GM21717 (cell line): ENCODE results near the gene SEMA7A.

Source experiments
- ATAC-seq: cut with Tn5 transposase; IDR thresholded peaks from one replicate; pipeline ENCODE4 v1.9.1; 2021; ENCODE audit warnings: mild to moderate bottlenecking, moderate library complexity; ENCODE audit not compliant: unreplicated experiment

Gene SEMA7A

DNA sequence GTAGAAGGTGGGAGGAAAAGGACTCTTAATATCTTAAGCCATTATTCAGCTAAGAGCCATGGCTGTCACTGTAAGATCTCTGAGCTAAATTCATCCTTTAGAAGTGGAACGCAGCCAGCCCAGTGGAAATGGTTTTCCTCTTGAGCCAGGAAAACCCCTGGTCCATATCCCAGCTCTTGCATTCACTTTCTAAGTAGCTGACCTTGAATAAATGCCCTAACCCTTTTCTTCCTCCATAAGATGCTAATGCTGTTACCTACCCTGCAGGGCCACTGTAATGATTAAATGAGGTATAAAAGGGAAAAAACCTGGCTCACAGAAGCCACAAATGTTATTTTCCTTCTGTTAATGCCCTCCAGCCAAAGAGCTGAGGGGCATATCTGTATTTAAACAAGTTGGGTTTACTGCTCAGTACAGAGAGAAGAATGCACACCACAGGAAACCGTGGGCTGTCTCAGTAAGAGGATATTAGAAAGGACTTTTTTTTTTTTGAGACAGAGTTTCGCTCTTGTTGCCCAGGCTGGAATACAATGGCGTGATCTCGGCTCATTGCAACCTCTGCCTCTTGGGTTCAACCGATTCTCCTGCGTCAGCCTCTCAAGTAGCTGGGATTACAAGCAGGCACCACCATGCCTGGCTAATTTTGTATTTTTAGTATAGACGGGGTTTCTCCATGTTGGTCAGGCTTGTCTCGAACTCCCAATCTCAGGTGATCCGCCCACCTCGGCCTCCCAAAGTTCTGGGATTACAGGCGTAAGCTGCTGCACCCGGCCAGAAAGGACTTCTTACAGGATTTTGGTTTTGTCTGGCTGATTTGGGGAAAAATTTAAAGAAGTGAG is 20.4 kb upstream of the SEMA7A start:
- no peak for ATAC-seq

DNA sequence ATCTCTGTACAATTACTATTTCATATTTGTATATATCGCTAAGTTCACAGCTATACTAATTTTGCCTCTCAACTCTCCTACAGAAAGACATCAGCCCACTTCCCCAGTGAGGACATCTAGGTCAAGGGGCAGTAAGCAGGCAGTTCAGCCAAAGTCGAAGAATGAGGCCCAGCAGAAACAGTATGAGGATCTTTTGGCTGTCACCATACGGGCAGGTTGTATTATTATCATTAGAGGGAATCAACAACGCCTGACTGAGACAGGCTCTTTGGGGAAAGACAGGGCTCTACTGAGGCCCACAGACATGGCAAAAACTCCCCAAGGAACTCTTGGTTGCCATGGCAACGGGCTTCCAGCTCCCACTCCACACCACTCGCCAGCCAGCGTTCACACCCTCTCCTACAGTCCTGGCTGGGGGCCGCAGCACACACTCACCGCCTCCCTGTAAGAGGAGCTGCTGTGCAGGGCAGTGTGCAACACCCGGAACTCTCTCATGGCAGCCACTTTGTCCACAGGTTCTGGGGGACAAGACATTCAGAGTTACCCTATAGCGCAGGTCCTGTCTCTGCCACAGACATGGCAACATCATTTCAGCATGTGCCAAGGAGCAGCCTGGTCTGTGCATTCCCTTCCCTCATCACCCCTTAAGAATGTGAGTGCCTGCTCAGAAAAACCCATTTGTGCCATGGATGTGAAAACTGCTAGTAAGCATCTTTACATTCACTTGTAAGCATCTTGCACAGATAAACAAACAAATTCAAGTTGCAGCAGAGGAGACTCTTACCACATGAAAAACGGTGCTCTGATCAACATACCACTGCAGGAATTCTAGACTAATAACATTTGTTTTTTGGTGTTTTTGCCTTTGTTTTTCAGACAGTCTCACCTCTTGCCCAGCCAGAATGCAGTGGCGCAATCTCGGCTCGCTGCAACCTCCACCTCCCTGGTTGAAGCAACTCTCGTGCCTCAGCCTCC is 18.4 kb upstream of the SEMA7A start:
- no peak for ATAC-seq

DNA sequence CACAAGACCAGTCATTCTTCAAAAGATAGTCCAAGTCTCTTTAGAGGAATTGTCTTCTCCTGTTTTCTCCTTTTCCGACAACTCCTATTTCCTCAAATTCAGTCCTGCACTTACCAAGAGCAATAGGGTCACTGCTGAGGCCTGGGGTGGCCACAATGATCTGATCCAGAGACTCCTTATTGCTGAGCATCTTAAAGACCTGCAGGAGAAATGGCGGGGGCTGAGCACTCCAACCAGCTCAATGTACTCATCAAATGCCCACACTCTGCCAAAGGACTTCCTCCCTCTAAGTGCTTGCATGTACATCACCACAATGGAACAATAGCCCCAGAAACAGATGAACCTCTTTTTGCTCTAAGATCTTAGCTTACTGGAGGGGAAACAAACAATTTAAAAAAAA is 17.6 kb upstream of the SEMA7A start:
- no peak for ATAC-seq

DNA sequence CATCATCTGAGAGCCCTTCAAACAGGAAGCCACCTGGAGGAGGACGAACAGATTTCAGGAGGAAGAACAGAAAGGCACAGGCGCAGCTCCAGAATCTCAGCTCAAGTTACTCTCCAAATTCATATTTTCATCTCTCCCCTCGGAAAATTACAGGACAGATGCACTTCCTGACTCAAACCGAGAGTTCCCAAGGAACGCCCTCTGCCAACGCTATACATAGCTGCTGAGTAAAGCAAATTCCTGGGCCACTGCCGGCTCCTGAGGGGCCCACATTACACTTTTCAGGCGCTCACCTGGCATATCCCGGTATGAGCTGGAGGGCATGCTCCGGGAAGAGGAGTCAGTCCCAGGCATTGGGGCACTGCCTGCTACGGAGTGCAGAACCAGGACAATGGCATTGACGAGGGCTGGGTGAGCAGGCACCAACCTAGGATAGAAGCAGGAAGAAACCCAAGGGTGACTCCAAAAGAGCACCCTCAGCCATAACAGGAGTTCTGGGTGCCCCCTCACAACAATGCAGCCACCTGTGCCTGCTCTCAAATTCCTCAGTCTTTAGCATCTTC is 16.0 kb upstream of the SEMA7A start:
- ATAC-seq = no peak

DNA sequence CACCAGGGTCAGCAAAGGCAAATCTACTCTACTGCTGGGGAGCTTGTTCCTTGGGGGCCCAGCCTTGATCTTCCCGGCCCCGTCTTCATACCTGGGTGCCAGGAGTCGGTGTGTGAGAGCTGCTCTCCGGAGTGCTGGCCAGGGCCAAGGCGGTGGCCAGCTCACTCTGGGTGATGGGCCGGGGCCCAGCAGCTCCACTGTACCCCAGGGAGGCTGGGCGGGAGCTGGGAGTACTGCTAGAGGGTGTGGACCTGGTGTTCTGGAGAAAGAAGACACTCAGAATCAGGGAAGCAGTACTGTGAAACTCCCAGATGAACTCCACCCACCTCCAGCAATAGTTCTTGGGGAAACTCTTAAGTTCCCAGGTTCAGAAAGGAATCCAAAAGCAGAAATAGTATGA is 15.3 kb upstream of the SEMA7A start:
- no peak for ATAC-seq

DNA sequence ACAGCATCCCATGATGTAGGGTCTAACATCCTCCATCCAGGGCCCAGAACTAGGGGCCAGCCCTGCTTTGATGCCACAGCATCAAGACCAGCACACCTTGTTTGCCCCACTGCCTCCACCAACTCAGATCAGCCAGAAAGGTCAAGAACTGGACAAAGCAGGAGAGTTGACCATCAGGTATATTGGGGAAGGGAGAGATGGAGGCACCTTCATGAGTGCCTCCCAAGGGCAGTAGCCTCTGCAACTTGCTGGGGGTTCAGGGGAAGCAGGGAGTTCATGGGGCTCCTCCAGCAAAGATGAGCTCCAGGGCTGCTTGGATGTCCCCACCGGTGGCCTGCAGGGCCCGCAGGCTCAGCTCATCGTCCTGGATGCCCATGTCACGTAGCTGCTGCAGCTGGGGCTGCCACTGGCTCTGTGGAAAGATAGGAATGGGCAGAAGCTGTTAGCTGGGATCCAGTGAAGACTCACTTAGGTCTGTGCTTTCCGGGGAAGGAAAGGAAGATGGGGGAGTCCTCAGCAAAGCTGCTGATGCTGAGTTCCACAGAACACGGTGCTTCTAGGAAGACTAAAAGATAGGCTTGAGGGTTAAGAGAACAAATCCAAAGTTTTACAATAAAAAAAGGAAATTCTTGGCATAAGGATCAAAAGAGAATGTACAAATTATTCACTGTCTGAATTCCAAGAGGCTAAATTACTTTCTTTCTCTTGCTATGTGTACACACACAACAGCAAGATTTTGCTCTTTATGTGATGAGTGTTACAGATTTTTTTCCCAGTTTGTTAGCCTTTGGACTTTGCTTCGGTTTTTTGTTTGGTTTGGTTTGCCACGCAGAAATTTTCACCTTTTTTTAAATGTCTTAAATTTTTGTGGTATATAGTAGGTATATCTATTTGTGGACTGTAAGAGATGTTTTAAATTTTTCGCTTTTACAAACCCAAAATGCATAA is 12.3 kb upstream of the SEMA7A start:
- no peak for ATAC-seq

DNA sequence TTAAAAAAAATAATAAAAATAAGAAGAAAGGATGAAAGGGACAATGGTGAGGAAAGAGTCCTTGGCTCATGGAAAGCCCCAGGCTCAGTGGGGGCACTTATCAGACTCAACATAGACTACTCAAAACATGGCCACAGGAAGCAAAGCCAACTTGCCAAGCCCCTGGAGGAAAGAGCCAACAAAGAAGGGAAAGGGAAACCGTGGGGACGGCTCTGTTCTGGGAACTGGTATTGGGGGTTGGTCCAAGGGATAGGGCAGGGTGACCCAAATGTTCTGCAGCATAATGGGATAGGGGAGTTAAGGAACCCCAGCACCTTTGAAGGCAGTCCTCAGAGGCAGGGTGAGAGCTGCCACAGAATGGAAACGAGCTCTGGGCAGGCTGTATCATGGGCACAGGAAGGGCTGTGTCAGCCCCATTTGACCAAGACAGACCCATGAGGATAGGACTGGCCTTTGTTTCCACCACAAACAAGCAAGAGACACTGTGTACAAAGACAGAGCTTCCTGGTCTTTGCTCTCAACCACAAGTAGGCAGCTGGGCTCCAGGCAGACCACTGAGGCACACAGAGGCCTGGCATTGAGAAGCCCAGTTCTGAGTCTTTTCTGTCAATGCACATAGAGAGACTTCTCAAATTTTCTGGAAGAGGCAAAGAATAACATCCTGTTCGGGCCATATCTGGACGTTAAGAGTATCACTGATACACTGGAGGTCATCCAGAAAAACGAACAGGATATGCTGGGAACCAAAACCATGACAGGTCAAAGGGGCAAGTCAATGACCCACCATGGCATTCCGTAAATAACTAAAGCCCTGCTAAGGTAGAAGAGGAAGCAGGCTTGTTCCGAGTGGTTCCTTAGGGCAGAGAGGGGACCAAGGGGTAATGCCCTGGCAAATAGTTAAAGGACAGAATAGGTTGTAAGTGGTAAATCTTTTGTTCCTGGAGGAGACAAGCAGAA is 10.6 kb upstream of the SEMA7A start:
- ATAC-seq = no peak

DNA sequence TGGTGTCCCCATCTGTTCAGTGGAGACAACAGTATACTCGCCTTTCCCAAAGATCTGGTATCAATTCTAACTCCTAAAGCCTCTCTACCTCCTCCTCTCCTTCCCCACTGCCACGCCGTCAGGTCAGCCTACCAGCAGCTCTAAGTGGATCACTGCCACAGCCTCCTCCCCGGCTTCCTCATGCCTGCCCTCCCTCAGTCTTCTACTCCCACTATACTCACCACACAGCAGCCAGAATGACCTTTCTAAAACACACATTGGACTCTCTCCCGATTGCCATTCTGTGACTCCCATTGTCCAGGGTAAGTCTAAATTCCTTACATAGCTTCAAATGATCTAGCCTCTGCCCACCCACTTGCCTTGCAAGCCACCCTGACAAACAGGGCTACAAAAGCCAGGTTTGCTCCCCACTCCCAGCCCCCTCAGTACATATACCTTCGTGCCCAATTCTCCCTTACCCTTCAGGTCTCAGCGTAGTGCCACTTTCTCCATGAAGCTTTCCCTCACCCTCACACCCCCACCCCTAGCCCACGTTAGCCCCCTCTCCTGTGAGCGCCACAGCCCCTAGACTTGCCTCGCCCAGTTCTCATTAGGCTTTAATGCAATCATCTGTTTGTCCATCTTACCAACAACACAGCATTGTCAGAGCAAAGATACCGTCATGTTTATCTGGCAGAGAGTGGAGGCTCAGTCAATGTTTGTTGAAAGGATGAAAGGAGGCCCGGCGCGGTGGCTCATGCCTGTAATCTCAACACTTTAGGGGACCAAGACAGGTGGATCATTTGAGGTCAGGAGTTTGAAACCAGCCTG is 9.5 kb upstream of the SEMA7A start:
- no peak for ATAC-seq

DNA sequence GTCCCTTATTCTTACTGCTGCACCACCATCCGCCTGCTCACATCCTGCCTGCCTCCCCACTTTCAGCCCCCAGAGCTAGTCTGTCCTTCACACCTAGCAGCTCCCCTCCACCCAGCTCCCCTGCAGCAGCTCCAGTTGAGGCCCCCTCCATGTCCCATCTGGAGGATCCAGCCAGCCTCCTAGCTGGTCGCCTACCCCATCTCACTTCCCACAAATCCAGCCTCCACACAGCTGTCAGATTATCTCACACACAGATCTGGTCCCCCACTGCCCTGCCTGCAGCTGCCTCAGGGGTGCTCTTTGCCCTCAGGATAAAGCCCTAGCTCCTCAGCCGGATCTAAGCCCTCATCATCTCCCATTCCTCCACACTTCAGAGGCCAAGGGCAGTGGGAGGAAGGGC is 8.8 kb upstream of the SEMA7A start:
- no peak for ATAC-seq

DNA sequence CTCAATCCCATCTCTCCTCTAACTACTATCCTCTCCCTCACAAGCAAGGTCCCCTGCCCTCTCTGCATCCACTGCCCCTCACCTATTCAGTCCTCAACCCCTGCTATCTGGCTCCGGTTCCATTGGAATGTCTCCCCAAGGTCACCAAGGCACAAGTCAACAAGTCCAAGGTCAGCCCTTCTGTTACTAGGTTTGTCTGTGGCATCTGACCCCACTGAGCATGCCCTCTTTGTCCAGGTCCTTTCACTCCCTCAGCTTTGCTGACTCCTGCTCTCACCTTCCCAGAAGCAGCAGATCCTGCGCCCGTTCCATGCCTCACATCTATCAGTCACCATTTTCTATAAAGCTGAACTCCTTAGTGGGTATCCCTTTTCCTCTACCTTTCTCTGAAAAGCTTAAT is 8.3 kb upstream of the SEMA7A start:
- ATAC-seq = no peak

DNA sequence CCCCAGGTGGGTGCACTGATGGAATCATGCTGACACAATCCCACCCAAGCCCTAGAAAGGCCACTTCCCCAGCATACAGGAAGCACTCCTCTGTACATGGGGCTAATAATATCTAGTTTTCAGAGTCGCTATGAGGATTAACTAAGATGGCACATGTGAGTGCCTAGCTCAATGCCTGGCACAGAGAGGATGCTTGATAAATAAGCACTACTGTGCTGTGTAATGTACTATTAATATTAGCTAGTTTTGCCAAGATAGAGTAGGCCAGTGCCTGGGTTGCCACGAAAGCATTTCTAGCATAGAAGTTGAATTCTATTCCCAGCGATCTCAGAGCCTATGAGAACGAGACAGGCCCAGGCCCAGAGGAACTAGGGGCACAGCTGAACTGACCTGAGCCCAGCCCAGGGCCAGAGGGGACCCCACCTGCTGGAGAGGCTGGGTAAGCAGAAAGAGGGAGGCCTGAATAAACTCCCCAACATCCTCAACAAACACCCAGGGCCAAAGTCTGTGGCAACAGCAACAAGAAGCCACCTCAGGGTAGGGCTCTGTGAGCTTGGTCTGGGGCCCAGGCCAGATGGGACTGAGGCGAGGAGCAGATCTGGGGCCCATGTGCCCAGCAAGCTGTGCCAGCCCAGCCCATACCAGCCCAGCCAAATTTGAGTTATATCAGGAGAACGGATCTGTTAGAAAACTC is 7.6 kb upstream of the SEMA7A start:
- no peak for ATAC-seq

DNA sequence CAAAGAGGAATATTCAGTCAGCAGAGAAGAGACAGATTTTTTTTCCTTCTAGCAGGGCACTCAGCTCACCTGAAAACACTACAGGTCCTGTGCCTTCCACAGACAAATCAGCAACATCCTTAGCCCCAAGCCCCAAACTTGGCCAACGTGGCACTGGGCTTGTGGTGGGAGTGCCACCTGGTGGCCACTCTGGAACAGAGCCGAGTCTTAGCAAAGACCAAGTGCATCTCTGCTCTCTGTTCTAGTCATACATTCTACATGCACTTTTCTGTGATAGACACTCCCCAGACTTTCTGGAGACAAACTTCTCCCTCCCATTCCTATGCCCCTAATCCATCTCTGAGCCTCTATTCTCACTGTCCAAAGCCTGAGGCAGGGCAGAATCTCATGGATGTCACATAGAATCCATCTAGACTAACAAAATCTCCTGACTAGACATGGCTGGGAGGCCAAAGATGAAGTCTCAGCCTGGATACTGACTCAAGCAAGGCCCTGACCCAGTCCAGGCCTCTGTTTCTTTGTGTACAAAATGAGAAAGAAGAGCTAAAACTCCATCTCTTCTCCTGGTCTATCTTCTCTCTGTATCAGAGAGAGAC is 5.1 kb upstream of the SEMA7A start:
- ATAC-seq = no peak

DNA sequence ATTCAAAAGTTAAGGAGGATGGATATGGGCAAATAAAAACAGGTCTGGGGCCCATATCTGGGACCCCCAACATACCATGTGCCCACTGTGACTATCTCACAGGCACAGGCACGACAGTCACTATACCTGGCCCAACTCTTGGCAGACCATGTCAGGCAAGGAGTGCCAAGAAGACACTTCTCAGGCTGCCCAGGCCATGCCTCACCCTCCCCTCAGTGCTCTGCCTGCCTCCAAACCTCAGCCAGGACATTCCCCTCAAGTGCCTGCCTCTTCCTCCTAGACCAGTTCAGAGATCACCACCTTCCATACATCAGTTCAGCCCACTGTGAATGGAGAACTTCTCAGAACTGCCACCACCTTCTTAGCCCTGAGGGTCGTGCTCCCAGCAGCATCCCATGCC is 4.4 kb upstream of the SEMA7A start:
- no peak for ATAC-seq

DNA sequence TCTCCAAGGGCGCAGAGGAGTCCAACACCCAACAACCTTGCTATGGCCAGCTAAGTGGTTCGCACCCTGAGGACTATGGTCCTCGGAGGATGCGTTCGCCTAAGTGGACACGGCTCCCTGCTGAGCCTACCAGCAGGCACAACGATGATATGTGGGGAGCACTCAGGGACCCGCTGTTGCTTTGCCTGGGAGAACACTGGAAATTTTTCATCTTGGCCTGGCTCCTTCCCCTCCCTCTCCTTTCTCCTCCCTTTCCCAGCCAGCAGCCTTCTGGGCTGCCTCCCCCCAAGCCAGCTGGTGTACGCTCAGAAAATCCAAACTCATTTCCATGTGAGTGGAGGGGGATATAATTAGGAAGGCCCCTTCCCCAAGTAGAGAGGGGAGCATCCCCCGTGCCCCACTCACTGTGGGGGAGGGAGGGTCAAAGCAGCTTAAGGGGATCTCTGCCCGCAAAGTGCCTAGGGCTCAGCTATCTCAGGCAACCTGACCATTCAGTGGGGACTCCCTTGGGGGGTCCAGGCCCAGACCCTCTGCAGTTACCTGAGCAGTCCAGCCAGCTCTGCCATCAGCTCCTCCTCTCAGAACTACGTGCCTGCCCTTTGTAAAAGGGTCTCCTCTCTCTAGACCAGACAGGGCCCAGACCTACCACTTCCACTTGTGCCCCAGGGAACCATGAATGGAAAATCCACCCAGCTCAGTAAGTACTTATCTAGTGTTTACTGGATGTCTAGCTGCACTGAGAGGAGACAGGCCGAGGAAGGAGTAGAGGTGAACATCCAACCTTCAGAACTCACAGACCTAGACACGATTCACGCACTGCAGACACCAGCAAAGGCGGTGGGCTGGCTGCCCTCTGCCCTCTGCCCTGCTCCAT is 742 bp upstream of the SEMA7A start:
- no peak for ATAC-seq

DNA sequence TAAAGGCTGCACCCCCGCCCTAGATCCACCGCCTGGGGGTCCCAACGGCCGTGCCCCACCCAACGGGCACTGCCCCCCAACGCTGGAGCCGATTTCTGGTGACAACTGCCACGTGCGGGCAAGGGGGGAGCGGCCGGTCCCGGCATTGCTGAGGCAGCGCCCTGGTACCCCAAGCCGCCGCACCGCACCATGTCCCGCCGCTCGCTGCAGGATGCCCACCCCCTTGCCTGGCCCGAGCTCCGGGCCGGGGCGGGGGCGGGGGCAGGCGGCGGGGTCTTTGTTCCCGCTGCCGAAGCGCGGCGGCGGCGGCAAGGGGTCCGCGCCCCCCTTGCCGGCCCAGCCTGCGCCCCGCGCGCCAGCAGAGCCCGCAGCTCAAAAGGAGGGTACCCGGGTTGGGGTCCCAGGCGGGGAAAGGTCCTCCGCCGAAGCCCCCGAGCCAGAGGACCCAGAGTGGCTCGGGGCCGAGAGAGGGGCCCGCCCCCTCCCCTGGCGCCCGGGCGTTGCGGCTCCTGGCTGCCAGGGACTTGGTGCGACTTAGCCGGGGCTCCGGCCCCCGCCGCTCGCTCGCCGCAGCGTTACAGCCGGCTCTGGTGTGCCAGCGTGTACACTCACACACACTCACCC is 678 bp downstream of the SEMA7A start:
- no peak for ATAC-seq

DNA sequence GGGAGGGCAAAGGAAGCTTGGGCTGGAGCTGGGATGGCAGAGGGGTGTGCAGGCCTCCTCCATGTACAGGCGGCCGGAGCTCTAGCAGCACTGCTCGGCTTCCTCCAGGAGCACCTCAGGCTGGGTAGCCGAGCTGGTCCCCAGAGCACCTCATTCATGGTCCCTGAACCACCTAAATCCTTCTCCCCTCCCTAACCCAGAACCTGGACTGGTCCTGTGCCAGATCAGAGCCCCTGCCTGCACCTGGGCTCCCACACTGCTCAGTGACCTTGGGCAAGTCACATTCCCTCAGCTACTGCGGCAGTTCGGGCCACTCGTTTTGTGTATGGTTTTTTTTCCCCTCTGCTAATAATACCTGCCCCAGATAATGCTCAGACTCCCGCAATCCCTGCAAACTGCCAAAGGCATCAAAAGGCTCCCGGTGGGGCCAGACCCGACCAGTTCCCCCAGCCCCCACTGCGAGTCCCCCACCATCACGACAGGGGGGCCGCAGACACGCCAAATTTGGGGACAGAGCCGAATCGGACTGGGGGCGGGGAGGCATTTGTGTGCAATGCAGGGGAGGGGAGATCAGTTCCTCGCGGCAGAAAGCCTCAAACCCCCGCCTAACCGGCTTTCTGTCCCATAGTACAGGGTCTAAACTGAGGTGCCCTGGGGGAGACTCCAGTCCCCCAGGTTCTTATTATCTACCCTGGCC is 1.3 kb downstream of the SEMA7A start:
- no peak for ATAC-seq
